Mesenteric fat pad (tissue), 1 donor: ENCODE results near the gene NRXN3. TPM values are rescaled to one million over a fixed set of nuclear protein-coding genes. Genes with fewer than 3 reads are reported as not detected.

Experiments
- DNase-seq: peaks from one replicate; pipeline ENCODE4 v3.0.0-alpha.2; 2020; ENCODE audit warnings: low spot score
- total RNA-seq: library from RNA; stranded (reverse); fragmentation: NEBNext Ultra II Directional; extraction: Animal tissue kit (Norgen Biotek cat#: 25700); gene quantifications from one replicate; pipeline ENCODE4 v1.2.1, GENCODE V29; 2021
- donor health status: DM: yes; HTN: yes; CAD: no.

The NRXN3 gene
- total RNA-seq, 1 donor from 2014 or later: 0.84 TPM

DNA sequence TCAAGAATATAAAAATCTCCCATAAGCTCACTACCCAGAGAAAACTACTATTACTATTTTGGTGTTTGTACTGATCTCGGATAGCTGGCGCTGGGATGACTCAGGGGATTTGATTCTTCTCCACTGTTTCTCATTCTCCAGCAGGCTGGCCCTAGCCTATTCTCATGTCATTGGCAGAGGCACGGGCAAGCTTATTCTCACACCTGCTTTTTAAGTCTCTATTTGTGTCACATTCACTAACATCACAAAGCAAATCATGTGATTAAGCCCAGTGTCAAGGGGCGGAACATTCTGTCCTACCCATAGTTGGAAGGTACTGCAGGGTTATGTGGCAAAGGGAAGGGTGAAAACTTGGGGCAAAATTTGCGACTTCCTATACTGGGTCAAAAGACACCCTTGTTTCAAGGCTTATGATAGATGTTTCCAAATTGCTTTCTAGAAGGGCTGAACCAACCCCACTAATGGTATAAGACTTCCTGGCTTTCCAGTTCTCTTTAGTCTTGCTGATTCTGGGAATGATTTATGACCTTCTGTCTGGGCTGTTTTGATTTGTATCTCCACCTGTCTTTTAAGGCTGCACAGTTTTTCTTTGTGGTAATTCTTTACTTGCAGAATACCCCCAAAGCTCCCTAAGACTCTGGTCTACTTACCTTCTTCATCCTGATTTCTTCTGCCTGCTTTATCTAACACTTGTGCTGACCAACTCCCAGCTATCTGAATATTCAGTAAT lies 406.4 kb downstream of the NRXN3 start:
- no peak for DNase-seq

- no peak for DNase-seq
Observed at GRCh38 chr14:78581229-78581628, 411.1 kb downstream of the NRXN3 start.

GRCh38 chr14:78586681-78587080 lies 416.5 kb downstream of the NRXN3 start:
- no peak for DNase-seq

GRCh38 chr14:78588906-78589305 lies 418.7 kb downstream of the NRXN3 start:
- no peak for DNase-seq

GRCh38 chr14:78592616-78593219 lies 422.5 kb downstream of the NRXN3 start:
- no peak for DNase-seq

DNA sequence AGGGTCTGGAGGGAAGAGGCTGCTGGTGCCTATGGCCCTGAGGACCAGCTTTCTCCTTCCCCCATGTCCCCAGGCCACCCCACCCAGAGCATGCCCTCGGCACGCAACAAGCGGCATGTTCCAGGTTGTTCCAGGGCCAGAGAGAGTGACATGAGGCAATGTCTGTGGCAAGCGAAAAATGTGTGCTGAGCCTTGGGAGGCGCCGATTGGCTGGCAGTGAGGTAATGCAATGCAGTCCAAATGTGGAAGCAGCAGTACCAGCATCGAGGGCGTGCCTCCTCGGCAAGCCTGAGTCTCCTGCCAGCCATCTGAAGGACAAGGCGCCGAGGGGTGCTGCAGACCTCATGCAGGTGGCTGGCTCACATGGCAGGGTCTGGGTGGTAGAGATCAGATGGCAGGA lies 423.8 kb downstream of the NRXN3 start:
- no peak for DNase-seq

- no peak for DNase-seq
Observed at GRCh38 chr14:78595797-78596196, 425.6 kb downstream of the NRXN3 start.

GRCh38 chr14:78598046-78598920 lies 428.1 kb downstream of the NRXN3 start:
- DNase-seq: no peak

GRCh38 chr14:78605025-78605762 lies 435.0 kb downstream of the NRXN3 start:
- DNase-seq: no peak

GRCh38 chr14:78605897-78606500 lies 435.8 kb downstream of the NRXN3 start:
- DNase-seq: no peak

DNA sequence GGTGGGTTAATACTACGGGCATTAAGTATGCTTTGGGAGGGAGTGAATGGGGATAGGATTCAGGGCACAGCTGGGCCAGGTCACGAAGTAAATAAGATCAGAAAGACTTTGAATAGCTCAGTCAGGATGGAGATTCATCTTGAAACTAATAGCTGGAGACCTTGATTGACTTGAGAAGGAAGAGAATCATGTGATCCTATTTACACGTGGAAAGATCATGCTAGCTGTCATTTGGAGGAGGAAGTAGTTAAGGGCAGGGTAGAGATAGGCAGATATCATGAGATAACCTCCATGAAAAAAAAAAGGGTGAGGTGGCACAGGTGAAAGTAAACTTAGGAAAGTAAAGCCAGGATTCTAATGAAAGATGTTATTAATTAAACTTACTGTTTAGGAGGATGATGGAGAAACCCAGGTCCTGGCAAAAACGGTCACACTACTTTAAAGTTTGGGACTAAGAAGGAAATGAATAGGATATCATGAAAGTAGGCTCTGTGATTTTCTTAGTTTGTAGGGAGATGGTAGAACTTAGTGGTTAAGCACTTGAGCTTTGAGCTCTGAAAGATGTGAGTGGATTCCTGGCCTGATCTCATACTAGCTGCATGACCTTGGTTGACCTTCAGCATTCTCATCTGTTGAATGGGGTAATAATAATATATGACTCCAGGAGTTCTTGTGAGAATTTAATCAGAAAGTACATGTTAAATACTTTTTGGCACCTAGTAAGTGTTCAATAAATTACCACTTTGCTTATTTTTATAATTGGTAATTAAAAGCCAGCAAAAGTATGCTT lies 439.0 kb downstream of the NRXN3 start:
- DNase-seq: no peak

DNA sequence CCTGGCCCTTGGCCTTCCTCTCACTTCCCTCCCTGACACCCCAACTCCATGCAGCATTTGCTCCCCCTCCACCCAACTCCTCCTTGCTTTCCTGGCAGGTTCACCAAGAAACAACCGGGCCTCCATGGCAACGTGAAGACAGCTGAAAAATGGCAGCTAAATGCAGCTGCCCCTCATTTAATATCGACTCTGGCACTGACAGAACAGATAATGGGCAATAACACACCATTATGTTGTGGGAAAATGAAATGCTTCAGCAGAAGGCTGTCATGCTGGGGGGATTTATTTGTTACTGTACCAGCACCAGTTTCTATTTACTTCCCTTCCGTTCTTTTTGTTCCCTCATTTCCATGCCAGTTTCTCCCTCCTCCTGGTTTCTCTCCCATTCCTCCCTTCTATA lies 440.8 kb downstream of the NRXN3 start:
- no peak for DNase-seq

GRCh38 chr14:78611796-78612571 lies 441.8 kb downstream of the NRXN3 start:
- DNase-seq: no peak

DNA sequence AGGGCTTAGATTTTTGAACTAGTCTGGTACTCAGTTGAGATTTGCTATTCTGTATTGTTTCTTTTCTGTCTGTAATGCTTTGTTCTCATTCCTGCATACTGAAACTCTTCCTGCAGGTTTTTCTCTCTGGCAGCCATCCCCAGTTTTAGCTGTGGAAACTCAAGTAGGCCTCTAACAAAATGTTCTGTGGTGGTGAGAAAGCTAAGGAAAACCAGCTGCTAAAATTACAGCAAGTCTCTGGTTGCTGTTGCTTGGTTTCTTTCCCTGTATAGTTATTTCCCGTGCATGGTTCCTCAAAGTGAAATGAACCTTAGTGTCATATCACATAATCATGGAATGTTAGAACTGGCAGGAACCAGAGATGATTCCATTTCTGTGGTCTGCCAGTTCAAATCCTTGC lies 442.5 kb downstream of the NRXN3 start:
- no peak for DNase-seq

GRCh38 chr14:78614593-78614992 lies 444.4 kb downstream of the NRXN3 start:
- DNase-seq: no peak

DNA sequence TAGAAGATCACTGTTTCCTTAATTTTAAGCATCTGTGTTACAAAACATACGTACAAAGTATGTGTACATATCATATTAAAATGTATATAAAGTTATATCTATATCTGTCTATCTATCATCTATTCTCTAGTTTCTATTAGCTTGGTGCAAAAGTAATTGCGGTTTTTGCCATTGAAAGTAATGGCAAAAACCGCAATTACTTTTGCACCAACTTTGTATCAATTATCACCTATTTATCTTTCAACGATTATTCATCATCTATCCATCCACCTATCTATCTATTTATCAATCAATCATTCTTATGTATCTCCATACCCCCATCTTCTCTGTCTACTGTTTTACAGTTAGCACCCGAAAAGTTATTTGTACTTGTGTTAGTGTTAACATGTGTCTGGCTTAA lies 447.6 kb downstream of the NRXN3 start:
- DNase-seq: no peak

- no peak for DNase-seq
Observed at GRCh38 chr14:78618368-78618767, 448.2 kb downstream of the NRXN3 start.

- no peak for DNase-seq
Observed at GRCh38 chr14:78627114-78627513, 456.9 kb downstream of the NRXN3 start.

- DNase-seq: no peak
Observed at GRCh38 chr14:78631551-78631950, 461.4 kb downstream of the NRXN3 start.
